AG09309 (cell line): ENCODE results near the gene SOST.

Experiments used
- DNase-seq: peaks from one replicate; pipeline ENCODE4 v3.0.0-alpha.2; 2010; ENCODE audit warnings: low read depth
- H3K4me3 ChIP-seq: 2 replicates; pipeline ENCODE4 v1.5.1; 2011; ENCODE audit warnings: mild to moderate bottlenecking, low read depth, low read length, moderate library complexity; ENCODE audit not compliant: control insufficient read depth
- CTCF ChIP-seq: IDR thresholded peaks from 2 replicates; pipeline ENCODE4 v1.5.1; 2011; ENCODE audit warnings: mild to moderate bottlenecking, low read depth, low read length, inconsistent platforms; ENCODE audit not compliant: insufficient read depth, control insufficient read depth; ENCODE audit errors: missing control alignments

SOST gene

GRCh38 chr17:43759836-43760235 lies 1.2 kb upstream of the SOST start:
- no peak for DNase-seq
- no peak overlapping the region for H3K4me3 ChIP-seq
- no peak for TF ChIP-seq CTCF

GRCh38 chr17:43758086-43758485 lies 505 bp downstream of the SOST start:
- H3K4me3 ChIP-seq, result no peak overlapping the region
- TF ChIP-seq CTCF, result no peak
- DNase-seq, result no peak

- no peak for DNase-seq
- no peak overlapping the region for H3K4me3 ChIP-seq
- TF ChIP-seq CTCF, result no peak
Observed at GRCh38 chr17:43757171-43757660, 1.4 kb downstream of the SOST start.

GRCh38 chr17:43756201-43756600 lies 2.4 kb downstream of the SOST start:
- no peak for TF ChIP-seq CTCF

GRCh38 chr17:43755389-43755875 lies 3.2 kb downstream of the SOST start:
- no peak for DNase-seq

More at GRCh38 chr17:43756201-43756600, 2.4 kb downstream of the SOST start:
- H3K4me3 ChIP-seq, result no peak overlapping the region
- no peak for DNase-seq

GRCh38 chr17:43754947-43755346 lies 3.6 kb downstream of the SOST start:
- TF ChIP-seq CTCF, result no peak
- no peak for DNase-seq

More at GRCh38 chr17:43755389-43755875, 3.2 kb downstream of the SOST start:
- no peak overlapping the region for H3K4me3 ChIP-seq
- no peak for TF ChIP-seq CTCF

More at GRCh38 chr17:43754947-43755346, 3.6 kb downstream of the SOST start:
- H3K4me3 ChIP-seq, result no peak overlapping the region
